Left ventricle myocardium inferior (tissue), 1 donor: Measurements from ENCODE around the gene CAMK2D. TPM values are rescaled to one million over a fixed set of nuclear protein-coding genes. Genes with fewer than 3 reads are reported as not detected.
A peak's percentile ranks its signal among the peaks of the same experiment; 100 is the strongest.

Source experiments
- DNase-seq: peaks from one replicate; pipeline ENCODE4 v3.0.0-alpha.2; 2020
- H3K27ac ChIP-seq: fragments of 200-600 bp; replicated peaks from 2 replicates; pipeline ENCODE4 v1.8.0; 2021
- H3K27me3 ChIP-seq: fragments of 200-600 bp; 2 replicates; pipeline ENCODE4 v1.8.0; 2021; ENCODE audit warnings: low read depth
- H3K36me3 ChIP-seq: fragments of 200-600 bp; 2 replicates; pipeline ENCODE4 v1.8.0; 2021
- H3K4me1 ChIP-seq: fragments of 200-600 bp; 2 replicates; pipeline ENCODE4 v1.8.0; 2021
- H3K4me3 ChIP-seq: fragments of 200-600 bp; 2 replicates; pipeline ENCODE4 v1.8.0; 2021; ENCODE audit warnings: mild to moderate bottlenecking, moderate library complexity
- H3K9me3 ChIP-seq: fragments of 200-600 bp; replicated peaks from 2 replicates; pipeline ENCODE4 v1.8.0; 2021
- intact Hi-C: fragments of 100-400 bp; cut with micrococcal nuclease; formaldehyde crosslinking; loops from one replicate; pipeline ENCODE4 v1.11.0; 2022
- total RNA-seq: library from RNA; stranded (reverse); fragmentation: NEBNext Ultra II Directional; extraction: Animal tissue kit (Norgen Biotek cat#: 25700); gene quantifications from one replicate; pipeline ENCODE4 v1.2.1, GENCODE V29; 2021
- TF ChIP-seq, protein P1 (sequence below): fragments of 200-600 bp; IDR thresholded peaks from 2 replicates; pipeline ENCODE4 v1.8.0; 2021; ENCODE audit warnings: antibody characterized with exemption, mild to moderate bottlenecking, borderline replicate concordance
- donor health status: DM: no; HTN: yes; CAD: no; lungs with severe emphysema.

Gene CAMK2D
- total RNA-seq, 1 donor from 2014 or later = 223 TPM

DNA sequence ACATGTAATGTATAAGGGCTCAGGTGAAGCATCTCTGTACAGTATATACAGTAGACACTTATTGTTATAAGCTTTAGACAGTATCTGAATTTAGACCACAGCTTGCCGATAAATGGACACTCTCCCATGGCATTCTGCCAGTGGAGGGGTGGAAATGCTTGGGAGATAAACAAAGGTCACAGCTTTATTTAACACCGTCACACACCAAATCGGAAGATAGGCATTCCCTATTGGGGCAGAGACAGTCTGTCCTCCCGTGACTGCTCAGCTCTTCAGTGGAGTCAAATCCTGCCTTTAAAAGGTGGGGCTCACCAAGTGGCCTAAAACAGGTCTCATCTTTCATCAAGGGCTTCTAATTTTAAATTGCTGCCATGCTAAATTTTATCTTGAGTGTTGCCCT is 178.8 kb downstream of the CAMK2D start:
- DNase-seq = peak; percentile 44
- TF ChIP-seq, protein P1, sequence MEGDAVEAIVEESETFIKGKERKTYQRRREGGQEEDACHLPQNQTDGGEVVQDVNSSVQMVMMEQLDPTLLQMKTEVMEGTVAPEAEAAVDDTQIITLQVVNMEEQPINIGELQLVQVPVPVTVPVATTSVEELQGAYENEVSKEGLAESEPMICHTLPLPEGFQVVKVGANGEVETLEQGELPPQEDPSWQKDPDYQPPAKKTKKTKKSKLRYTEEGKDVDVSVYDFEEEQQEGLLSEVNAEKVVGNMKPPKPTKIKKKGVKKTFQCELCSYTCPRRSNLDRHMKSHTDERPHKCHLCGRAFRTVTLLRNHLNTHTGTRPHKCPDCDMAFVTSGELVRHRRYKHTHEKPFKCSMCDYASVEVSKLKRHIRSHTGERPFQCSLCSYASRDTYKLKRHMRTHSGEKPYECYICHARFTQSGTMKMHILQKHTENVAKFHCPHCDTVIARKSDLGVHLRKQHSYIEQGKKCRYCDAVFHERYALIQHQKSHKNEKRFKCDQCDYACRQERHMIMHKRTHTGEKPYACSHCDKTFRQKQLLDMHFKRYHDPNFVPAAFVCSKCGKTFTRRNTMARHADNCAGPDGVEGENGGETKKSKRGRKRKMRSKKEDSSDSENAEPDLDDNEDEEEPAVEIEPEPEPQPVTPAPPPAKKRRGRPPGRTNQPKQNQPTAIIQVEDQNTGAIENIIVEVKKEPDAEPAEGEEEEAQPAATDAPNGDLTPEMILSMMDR = no peak
- no peaks in the 10 kb centered on the region for H3K9me3 ChIP-seq
- H3K36me3 ChIP-seq = no peaks in the 10 kb centered on the region
- intact Hi-C loops = no loop called here
- no peak overlapping the region for H3K4me3 ChIP-seq
- no peaks in the 10 kb centered on the region for H3K27me3 ChIP-seq
- peaks cover 93% of the 10 kb centered on the region for H3K4me1 ChIP-seq
- H3K27ac ChIP-seq = peak overlapping the region; percentile 85

DNA sequence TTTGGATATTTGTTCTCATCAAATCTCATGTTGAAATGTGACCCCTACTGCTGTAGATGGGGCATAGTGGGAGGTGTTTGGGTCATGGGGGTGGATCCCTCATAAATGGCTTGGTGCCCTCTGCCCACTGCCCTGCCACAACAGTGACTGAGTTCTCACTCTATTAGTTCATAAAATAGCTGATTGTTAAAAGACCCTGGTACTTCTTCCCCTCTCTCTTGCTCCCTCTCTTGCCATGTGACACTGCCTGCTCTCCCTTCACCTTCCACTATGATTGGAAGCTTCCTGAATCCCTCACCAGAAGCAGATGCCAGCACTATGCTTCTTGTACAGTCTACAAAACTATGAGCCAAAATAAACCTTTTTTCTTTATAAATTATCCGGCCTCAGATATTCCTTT is 182.2 kb downstream of the CAMK2D start:
- no peak overlapping the region for H3K4me3 ChIP-seq
- H3K27me3 ChIP-seq = no peaks in the 10 kb centered on the region
- intact Hi-C loops = no loop called here
- TF ChIP-seq, protein P1 = no peak
- peaks cover 93% of the 10 kb centered on the region for H3K4me1 ChIP-seq
- no peak for DNase-seq
- H3K27ac ChIP-seq = peak overlapping the region; percentile 54
- no peaks in the 10 kb centered on the region for H3K9me3 ChIP-seq
- H3K36me3 ChIP-seq = no peaks in the 10 kb centered on the region

DNA sequence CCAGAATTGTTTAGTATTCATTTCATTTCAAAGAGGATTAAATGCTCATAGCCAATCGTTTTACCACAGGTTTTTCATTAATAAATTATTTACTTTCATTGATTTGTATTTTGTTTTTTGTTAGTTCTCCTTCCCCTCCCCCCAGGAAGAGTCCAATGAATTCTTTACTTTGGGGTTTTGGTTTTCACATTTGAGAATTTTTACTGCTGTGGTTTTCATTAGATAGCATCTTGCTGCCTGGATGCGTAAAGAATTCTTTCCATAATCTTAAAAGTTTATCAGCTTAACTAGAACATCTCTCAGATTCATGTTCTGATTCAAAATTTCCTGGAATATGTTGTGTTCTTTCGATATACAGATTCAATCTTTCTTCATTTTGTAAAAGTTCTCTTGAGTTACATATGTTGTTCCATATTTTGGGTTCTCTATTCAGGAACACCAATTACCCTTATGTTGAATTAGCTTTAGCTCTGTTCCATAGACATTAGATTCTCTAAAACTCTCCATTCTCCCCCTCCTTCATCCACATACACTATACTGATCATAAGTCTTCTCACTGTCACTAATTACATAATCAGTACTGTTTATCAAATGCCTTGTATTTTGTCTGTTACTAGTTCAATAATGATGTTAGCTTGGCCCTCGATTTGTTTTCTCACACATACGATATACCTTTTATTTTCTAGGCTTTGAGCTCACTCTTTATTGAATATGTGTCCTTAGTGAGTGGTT is 184.4 kb downstream of the CAMK2D start:
- Histone ChIP-seq H3K27me3 (no peaks in the 10 kb centered on the region), H3K9me3 (peaks cover 6% of the 10 kb centered on the region), H3K27ac (peak overlapping the region; percentile 31), H3K36me3 (no peaks in the 10 kb centered on the region), H3K4me1 (peaks cover 75% of the 10 kb centered on the region), H3K4me3 (no peak overlapping the region)
- TF ChIP-seq, protein P1 = no peak
- no peak for DNase-seq
- intact Hi-C loops = no loop called here

DNA sequence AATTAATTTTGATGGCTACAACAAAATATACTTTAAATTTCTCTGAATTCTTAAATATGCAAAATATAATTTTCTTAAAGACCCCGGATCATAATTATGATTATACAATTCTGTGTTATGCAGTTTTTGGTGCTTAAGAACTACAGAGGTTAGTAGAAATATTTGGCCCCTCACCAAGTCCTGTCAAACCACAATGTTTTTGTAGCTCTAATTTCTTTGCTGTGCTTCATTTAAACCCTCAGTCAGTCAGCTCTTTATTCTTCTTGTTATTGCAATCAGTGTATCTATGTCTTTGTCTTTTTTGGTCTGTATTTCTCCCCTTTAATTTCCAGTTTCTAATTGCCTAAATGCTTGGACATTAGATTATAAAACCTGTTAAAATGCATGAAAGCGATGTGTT is 186.1 kb downstream of the CAMK2D start:
- intact Hi-C loops = no loop called here
- Histone ChIP-seq H3K9me3 (peaks cover 12% of the 10 kb centered on the region), H3K4me1 (peaks cover 66% of the 10 kb centered on the region), H3K4me3 (no peak overlapping the region), H3K27ac (peak overlapping the region; percentile 62), H3K36me3 (no peaks in the 10 kb centered on the region), H3K27me3 (no peaks in the 10 kb centered on the region)
- no peak for DNase-seq
- TF ChIP-seq, protein P1 = no peak

DNA sequence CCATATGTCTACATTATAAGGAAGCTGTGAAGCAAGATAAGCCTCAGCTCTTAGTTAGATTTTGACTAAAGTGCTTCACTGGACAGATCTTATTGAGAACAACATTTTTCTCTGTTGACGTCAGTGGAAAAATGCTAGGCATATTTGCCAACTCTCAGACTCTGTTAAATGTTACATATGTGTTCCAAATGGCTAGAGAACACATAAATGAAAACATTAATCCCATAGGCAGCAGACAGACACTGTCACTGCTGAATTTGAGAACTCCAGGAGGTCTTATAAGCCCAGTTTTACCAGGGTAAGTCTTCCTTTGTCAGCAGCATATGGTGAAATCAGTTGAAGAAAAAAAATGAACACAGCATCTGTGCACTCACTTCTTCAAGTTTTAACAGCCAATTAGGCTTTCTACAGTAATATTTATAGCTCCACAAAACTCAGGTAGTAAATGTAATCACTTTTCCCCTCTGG is 186.9 kb downstream of the CAMK2D start:
- Histone ChIP-seq H3K27me3 (no peaks in the 10 kb centered on the region), H3K36me3 (no peaks in the 10 kb centered on the region), H3K4me1 (peaks cover 64% of the 10 kb centered on the region), H3K4me3 (no peak overlapping the region), H3K27ac (peak overlapping the region; percentile 62), H3K9me3 (peaks cover 12% of the 10 kb centered on the region)
- intact Hi-C loops = no loop called here
- no peak for DNase-seq
- TF ChIP-seq, protein P1 = no peak
